GM21825 (cell line): ENCODE data around the gene NUP210.

ENCODE experiments used
- ATAC-seq: cut with Tn5 transposase; IDR thresholded peaks from one replicate; pipeline ENCODE4 v1.9.1; 2021; ENCODE audit warnings: mild to moderate bottlenecking, moderate library complexity; ENCODE audit not compliant: unreplicated experiment

The NUP210 gene

DNA sequence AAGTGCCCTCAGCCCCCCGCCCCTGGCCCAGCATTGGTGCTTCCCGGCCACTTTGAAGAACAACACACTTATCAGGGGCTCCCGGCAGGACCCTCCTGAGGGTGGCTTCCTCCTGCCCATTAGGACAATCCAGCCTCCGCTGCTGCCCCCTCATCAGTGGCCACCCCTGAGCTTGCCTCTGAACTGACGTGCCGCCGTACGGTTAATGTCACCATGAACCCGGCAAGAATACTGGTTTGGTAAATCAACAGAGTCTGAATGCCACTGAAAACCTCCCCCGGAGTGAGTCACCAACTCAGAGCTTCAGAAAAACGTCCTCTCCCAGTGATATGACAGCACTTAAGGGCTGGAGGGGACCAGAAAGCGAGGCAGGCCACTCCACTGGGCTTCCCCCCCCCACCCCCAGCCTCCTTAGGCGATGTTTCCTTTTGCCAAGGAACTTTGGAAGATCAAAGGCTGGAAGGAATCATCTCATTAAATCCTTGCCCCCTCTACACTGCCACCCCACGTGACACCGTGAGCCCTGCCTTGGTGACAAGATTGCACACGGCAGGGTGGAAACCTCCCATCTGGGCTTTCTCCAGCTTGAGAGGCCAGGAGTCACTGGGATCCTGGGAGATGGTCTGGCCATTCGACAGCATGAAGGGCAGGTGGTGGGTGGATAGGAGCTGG, 142.1 kb downstream of the NUP210 start:
- ATAC-seq = no peak

GRCh38 chr3:13277196-13277813, 142.8 kb downstream of the NUP210 start:
- no peak for ATAC-seq

DNA sequence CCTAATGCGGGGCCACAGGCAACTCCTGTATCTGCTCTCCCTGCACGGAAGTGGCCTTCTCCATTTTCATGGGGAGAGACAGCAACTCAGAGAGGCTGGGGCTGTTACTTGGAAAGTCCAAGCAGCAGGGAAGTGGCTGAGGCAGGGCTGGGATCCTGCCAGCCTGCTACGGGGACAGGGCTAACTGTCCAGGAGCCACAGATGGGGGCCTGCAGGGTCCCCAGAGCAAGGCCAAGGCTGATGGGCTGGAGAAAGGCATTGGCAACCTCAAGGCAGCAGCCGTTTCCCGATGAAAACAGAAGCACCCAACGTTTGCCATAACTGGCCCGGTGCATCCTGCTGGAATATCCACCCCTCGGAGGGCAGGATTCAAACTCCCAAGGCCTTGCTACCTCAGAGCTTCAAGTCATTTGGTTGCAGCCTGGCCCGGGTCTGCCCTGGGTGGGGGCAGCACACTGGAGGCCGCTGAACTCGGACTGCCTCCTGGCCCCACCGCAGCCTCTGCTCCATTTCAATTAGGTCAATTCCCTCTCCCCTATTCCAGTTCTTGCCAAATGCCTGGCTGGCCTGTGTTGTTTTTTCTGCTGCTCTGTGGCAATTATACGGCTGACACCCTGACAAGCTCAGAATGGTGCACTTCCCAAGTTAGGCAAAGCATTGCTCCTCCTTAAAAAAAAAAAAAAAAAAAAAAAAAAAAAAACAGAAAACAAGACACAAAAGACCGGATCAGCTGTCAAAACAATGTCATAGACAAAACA, 143.5 kb downstream of the NUP210 start:
- ATAC-seq = no peak

DNA sequence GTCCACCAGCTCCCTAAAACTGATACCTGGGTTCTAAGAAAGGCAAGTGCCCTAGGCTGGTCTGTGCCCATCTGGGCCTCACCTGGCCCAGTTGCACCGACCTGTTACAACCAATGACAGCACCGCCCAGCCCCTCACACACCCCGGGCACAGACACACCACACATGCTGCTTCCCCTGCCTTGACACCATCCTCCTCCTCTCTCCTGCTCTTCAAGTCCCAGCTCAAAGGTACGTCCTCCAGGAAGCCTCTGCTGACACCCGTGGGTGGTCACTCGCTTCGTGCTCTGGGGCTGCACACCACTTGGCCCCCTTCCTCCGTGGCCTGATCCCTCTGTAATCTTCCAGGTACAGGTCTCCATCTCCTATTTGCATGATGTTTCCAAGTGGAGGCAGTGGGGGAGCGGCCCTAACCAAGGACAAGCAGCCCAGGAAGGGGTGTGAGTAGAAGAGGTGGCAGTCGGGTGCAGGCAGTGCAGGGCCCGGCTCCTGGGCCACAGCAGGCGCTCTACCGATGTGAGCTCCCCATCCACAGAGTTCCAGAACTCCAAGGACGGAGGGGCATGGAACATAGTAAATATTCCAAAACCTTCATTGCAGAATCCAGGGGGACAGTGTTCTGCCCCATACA, 144.6 kb downstream of the NUP210 start:
- no peak for ATAC-seq

DNA sequence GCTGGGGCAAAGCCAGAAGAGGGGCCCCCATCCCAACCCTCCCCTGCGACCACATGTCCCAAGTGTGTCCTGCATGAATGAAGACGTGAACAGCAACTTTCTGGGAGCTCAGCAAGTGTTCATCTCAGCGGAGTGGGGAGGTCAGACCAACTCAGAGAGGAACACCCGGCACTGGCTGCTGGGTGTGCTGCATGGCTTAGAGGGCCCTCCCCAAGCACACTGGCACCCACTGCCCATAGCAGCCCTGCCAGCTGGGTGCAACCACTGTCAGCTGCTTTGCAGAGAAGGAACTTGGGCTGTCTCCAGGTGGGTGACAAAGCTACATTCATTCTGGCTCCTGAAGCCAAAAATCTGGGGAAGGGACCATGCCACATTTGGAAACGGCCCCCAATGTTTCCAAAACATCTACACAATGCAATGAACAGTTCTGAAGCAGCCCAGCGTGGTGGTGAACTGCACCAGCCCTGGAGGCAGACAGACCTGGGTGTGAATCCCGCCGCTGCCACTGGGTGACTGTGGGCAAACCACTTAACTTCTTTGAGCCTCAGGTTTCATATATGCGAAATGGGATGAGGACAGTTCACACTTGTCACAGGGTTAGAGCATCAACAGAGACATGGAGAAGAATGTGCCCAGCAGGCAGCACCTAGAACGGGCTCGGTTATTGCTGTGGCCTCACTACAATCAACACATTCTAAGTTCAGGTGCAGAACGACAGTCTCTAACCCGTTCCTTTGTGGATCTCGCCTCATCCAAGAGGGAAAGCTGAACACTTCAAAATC, 145.4 kb downstream of the NUP210 start:
- no peak for ATAC-seq

GRCh38 chr3:13274125-13274524, 146.0 kb downstream of the NUP210 start:
- no peak for ATAC-seq

DNA sequence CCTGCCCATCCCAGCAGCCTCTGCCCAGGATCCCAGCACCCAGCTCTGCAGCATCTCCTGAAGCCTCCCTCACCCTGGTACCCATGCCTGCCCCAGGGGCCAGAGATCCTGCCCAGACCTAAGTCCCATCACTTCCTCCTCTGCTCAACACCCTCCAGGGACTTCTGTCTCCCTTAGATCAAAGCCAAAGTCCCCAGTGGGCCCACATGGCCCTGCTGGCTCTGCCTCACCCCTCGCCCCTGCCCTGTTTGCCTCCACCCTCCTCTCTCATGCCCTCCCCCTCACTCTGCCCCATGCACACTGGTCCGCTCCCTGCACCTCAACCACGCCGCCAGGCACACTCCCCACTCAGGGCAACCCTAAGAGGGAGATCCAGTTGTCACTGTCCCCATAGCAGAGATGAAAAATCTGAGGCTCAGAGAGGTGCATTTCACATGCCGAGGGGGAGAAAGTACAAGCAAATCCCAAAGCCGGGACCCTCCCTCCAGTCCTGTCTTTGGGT, 146.5 kb downstream of the NUP210 start:
- no peak for ATAC-seq

DNA sequence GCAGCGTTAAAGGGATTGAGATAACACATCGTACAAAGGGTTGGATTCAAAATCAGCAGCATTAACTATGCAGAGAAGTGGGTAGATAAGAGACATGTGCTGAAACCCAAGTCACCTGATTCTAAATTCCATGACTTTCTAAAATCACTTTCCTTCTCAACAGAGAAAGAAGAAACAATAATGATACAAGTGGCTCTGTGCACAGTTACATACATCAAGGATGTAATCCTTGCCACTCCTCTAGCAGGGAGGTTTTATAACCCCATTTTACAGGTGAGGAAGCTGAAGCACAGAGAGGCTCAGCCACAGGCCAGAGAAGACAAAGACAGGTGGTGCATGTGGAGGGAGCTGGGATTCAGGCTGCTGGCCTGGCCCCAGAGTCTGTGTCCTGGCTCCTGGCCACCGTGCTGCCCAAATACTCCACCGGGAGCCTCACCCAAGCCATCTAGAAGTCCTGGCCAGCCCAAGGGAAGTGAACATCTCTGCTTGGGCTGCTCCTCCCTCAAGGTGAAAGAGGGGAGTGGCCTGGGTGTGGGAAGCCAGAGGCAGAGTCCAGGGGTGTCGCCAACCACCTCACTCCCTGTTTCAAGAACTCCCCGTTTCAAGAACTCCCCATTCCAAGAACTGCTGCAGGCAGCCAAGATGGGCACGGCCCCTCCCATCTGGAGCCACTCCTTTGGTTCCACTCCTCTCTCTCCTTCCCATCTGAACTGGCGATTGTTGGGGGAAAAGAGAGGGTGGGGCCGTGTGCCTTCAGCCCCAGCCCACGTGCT, 147.1 kb downstream of the NUP210 start:
- ATAC-seq = no peak

DNA sequence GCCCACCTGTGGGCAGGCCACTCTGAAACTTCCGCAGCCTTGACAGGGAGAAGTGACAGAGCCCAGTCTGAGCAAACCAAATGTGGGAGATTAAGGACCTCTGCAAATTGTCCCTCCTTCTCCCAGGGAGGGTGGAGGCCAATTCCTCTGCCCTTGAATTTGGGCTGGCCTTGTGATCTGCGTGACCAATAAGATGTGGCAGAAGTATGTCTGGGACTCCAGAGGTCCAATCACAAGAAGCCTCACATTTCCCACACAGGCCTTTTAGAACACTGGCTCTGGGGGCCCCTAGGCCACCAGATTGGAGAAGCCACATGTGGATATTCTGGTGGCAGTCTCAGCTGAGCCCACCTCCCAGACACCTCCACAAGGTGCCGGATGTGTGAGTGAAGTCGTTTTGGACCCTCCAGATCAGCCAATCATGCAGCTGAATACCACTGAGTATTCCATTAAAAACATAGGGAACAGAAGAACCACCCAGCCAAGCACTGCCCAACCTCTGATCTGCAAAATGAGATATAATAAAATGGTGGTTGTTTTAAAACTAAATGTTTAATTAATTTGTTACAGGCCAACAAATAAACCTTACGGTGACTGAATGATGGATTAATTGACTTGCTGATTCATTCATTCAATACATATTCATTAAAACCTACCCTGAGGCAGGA, 150.3 kb downstream of the NUP210 start:
- ATAC-seq = no peak

DNA sequence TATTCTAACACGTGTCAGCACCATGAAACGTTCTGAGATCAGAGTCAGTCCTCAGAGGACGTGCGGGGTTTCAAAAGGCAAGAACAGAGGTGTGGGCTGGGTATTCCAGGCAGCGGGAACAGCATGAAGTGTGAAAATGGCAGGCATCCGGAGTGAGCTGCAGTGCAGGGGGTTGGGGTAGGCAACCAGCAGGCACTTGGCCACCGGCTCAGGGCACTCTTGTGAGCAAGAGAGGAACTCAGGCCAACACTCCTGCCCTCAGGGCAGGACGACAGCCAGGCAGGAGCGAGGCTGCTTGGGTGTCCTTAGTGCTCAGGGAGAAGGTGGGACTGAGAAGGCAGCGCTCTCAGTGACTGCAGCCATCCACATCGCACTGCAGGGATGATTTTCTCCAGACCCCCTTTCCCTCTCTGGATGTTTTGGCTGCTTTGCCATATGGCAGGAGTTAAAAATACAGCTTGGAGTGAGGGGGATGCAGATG, 151.1 kb downstream of the NUP210 start:
- ATAC-seq = no peak

- ATAC-seq = no peak
Observed at GRCh38 chr3:13268120-13268519, 152.0 kb downstream of the NUP210 start.

GRCh38 chr3:13266651-13267362, 153.3 kb downstream of the NUP210 start:
- ATAC-seq = no peak
